NCI-H748 (cell line): ENCODE results near the gene HS6ST2.

ENCODE experiments used
- DNase-seq: peaks from one replicate; lab custom pipeline; 2025; ENCODE audit not compliant: unreplicated experiment; lab: John Stamatoyannopoulos, UW

Gene HS6ST2

GRCh38 chrX:132689612-132690563 lies 268.5 kb downstream of the HS6ST2 start:
- DNase-seq = no peak

GRCh38 chrX:132685276-132685675 lies 273.2 kb downstream of the HS6ST2 start:
- no peak for DNase-seq

GRCh38 chrX:132677233-132677716 lies 281.2 kb downstream of the HS6ST2 start:
- DNase-seq = no peak

GRCh38 chrX:132676561-132677186 lies 281.8 kb downstream of the HS6ST2 start:
- DNase-seq = peak; percentile 41

GRCh38 chrX:132676102-132676501 lies 282.3 kb downstream of the HS6ST2 start:
- peak; percentile 12 for DNase-seq

GRCh38 chrX:132673331-132673730 lies 285.1 kb downstream of the HS6ST2 start:
- no peak for DNase-seq

- no peak for DNase-seq
These were observed 287.2 kb downstream of the HS6ST2 start for GRCh38 chrX:132671229-132671641.

- DNase-seq = no peak
These were observed 289.3 kb downstream of the HS6ST2 start for GRCh38 chrX:132669142-132669541.

DNA sequence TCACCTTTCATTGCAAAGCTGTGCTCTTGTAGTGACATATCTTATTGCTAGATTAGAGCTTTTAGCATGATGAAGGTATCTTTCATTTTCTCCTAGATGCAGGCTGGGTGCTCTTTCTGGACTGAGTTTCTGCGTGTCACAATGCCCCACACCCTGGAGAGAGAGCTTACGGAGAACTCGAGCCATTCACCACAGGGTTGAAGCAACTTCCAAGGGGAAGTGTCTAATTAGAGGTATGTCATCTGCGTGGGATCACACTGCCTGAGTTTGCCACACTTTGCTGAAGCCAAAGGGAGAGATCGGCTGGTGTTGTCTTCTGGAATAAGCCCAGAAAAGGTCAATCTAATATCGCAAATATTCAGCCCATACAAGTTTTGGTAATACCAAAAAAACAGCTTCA lies 290.3 kb downstream of the HS6ST2 start:
- no peak for DNase-seq

DNA sequence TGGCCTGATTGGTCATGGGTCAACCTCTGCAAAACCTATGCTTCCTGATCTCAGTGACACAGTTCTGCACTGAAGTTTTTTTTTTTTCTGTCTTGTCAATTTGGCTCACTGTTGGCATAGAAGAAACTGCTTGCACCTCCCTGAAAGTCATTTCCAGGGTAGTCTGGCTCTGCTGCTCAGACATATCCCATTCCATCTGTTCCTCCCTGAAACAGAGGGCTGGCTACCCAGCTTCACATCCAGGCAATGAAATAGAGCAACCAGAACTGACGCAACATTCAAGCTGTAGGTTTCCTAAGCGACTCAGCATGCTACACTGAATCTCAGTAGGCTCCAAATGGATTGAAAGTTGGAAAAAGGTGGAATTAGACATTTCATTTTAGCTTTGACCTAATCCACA lies 292.8 kb downstream of the HS6ST2 start:
- DNase-seq = no peak

DNA sequence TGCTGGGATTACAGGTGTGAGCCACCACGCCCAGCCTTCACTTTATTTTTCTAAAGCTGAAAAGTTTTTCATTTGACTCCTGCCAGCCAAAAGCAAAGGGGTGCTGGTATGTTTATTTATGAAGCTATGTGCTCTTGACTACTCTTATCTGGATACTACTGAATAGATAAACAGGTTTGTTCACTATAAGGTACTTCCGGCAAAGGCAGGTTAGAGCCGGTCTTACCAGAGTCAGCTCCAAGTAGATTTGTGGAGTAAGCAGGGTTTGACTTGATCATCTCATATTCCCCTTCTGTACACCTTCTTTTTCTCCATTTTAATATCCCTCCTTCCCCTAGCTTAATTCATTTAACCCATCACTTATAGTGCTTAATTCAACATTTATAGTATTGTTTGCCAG lies 294.2 kb downstream of the HS6ST2 start:
- no peak for DNase-seq

- no peak for DNase-seq
These were observed 295.6 kb downstream of the HS6ST2 start for GRCh38 chrX:132662844-132663243.

DNA sequence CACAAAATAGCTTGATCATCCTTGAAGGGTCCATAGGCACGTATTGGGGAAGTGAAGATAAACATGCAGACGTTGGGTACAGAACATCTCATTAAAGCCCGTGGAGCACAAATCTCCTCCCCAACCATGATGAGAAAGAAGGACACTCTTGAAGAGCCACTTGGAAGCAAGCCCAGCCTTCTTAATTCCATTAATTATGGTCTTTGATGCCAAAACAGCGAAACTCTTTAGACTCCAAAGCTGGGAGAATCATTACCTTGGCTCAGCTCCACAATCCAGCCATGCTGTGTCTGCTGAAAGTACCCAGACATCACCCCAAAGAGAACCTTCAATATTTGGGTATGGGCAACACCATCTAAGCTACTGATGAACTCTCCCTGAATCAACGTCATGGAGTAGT lies 300.6 kb downstream of the HS6ST2 start:
- DNase-seq = no peak

DNA sequence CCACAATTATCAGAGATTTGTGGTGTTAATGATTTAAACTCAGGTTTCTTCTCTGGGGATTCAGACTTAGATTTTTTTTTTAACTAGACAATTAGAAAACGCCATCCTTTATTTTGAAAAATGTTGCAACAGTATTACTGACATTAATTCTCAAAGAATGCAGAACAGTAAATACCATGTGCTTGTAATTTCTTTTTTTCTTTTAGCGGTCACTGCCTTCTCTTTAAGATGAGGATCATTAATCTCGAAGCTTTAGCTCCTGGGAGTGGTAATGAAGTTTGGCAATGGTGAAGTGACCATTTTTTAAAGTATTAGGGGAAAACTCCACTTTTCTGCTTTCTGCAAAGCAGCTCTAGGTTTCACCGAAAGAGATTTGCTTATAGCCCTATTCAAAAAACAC lies 305.6 kb downstream of the HS6ST2 start:
- DNase-seq = no peak

DNA sequence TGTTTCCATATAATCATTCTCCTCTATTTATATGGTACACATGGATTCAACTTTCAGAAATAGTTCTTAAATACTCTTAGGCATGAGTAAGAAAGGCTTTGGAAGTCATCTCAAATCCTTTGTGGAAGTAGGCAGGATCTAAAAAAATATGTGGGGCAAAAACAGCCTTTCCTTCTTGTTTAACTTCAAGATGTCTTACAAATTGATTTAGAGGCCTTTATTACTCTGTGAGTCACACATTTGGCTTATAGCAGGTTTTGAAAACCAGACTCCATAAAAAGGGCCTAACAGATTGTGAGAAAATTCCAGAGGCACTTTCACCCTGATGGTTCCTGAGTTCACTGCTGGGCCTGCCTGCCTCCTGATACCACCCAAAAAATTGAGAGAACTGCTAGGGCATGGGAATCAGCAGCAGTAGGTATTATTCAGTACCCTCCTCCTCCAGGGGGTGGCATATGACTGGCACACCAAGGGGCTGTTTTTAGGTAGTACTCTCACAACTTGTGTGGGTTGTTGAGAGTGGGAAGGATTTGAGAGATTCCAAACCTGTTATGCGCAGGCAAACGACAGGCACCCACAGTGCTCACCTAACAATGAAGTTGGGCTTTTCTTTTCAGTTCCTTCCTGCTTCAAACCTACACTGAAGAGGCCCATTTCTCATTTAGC lies 306.9 kb downstream of the HS6ST2 start:
- no peak for DNase-seq

DNA sequence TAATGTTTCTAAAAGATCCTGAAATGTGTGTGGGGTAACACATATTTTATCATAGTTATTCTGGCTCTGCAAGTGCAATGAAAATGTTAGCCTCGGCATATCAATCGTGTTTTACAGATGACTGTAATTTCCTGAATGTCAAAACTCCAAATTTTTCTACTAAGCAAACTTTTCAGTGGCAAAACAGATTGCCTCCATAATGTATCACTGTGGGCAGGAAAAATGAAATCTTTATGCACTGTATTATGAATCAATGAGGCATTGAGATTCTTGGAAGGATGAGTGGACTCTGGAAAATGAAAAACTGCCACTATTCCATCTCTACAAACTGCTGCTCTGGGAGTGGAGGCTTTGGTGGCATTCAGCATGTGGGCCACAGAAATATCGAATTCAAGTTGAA lies 309.5 kb downstream of the HS6ST2 start:
- no peak for DNase-seq

GRCh38 chrX:132639446-132639845 lies 319.0 kb downstream of the HS6ST2 start:
- DNase-seq = no peak

GRCh38 chrX:132638313-132638712 lies 320.1 kb downstream of the HS6ST2 start:
- no peak for DNase-seq

DNA sequence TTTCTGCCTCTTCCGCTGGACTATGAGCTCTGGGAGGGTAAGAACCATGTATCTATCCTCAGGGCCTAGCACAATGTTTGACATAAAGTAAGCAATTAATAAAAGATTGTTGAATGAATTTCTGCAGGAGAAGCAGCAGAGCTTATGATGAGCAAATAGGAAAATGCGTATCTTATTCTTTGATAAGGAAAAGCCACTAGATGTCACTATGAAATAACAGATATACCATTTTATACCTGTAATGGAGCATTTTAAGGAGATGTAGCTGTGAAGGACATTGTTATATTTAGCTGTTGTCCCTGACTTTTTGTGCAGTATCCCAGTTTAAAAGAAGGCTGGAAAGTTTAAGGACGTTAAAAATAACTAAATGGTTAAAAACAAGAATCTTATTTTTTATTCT lies 322.3 kb downstream of the HS6ST2 start:
- DNase-seq = peak; percentile 22

- no peak for DNase-seq
These were observed 323.9 kb downstream of the HS6ST2 start for GRCh38 chrX:132634521-132634920.

DNA sequence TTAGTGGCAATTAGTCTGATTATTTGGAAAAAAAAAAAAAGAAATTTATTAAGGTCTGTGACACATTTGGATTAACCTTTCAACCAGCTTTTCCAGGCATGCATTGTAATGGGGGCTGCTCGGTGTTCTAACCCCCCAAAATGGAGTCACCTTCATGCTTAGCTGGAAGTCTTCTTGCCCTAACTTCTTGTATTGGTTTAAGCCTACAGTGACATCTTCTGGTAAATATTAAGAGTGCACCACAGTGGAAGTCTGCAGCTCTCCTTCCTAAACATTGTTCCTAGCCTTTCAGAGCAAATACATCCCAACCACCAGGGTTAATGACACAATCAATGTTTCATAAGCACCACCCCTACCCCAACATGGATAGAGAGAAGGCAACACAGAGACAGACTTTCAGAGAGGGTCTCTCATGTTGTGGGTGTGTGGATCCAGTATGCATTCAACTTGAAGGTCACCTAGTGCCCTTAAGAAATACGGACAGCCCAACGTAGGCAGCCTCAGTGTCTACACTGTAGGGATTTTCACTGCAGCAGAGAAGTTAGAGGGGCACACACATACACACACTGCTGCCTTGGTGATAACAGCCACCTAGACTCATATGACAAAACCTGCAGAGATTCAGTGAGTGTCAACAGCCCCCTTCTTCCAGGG lies 326.7 kb downstream of the HS6ST2 start:
- peak; percentile 57 for DNase-seq
